Duodenal mucosa (tissue), 2 donors: Measurements from ENCODE around the gene PEPD.

ENCODE experiments used
- H3K27ac ChIP-seq: one replicate; pipeline ENCODE4 v1.7.0; 2013; ENCODE audit warnings: low read depth, low read length
- H3K27me3 ChIP-seq, 2 donors: one replicate each; pipeline ENCODE4 v1.7.0; 2013; ENCODE audit warnings: low read length in 2 of 2, control low read depth in 1 of 2; ENCODE audit not compliant: insufficient read depth in 2 of 2, control insufficient read depth in 1 of 2
- H3K36me3 ChIP-seq, 2 donors: one replicate each; pipeline ENCODE4 v1.7.0; 2013; ENCODE audit warnings: low read length in 2 of 2, control low read depth in 1 of 2; ENCODE audit not compliant: insufficient read depth in 2 of 2, control insufficient read depth in 1 of 2
- H3K4me1 ChIP-seq, 2 donors: one replicate each; pipeline ENCODE4 v1.7.0; 2013; ENCODE audit warnings: low read length in 2 of 2, control low read depth in 1 of 2; ENCODE audit not compliant: insufficient read depth in 2 of 2, control insufficient read depth in 1 of 2
- H3K4me3 ChIP-seq, 2 donors: one replicate each; pipeline ENCODE4 v1.7.0; 2013; ENCODE audit warnings: low read length in 2 of 2, low read depth in 1 of 2
- H3K9ac ChIP-seq, 2 donors: one replicate each; pipeline ENCODE4 v1.7.0; 2013; ENCODE audit warnings: low read length in 2 of 2, low read depth in 1 of 2
- H3K9me3 ChIP-seq, 2 donors: one replicate each; pipeline ENCODE4 v1.7.0; 2013; ENCODE audit warnings: low read length in 2 of 2, control low read depth in 1 of 2; ENCODE audit not compliant: control insufficient read depth in 1 of 2

PEPD gene

GRCh38 chr19:33441828-33442227, 79.8 kb downstream of the PEPD start:
- no peaks in the 10 kb centered on the region for H3K27me3 ChIP-seq
- H3K9me3 ChIP-seq = no peaks in the 10 kb centered on the region
- H3K4me3 ChIP-seq = no peak overlapping the region
- H3K36me3 ChIP-seq = peaks cover 0 to 5% of the 10 kb centered on the region in 2 donors
- H3K27ac ChIP-seq = no peak overlapping the region
- no peak overlapping the region for H3K9ac ChIP-seq
- H3K4me1 ChIP-seq = peaks cover 8 to 9% of the 10 kb centered on the region in 2 donors

GRCh38 chr19:33441277-33441699, 80.3 kb downstream of the PEPD start:
- no peak overlapping the region for H3K4me3 ChIP-seq

GRCh38 chr19:33440682-33441081, 80.9 kb downstream of the PEPD start:
- no peaks in the 10 kb centered on the region for H3K9me3 ChIP-seq
- H3K4me3 ChIP-seq = no peak overlapping the region
- H3K27ac ChIP-seq = no peak overlapping the region

More at GRCh38 chr19:33441277-33441699, 80.3 kb downstream of the PEPD start:
- Histone ChIP-seq H3K9ac (no peak overlapping the region), H3K4me1 (peaks cover 8 to 9% of the 10 kb centered on the region in 2 donors), H3K27ac (no peak overlapping the region), H3K36me3 (peaks cover 0 to 5% of the 10 kb centered on the region in 2 donors), H3K9me3 (no peaks in the 10 kb centered on the region), H3K27me3 (no peaks in the 10 kb centered on the region)

GRCh38 chr19:33440241-33440640, 81.3 kb downstream of the PEPD start:
- Histone ChIP-seq H3K4me3 (no peak overlapping the region), H3K27ac (no peak overlapping the region), H3K4me1 (peaks cover 8 to 9% of the 10 kb centered on the region in 2 donors), H3K9ac (no peak overlapping the region), H3K36me3 (peaks cover 0 to 5% of the 10 kb centered on the region in 2 donors), H3K27me3 (no peaks in the 10 kb centered on the region), H3K9me3 (no peaks in the 10 kb centered on the region)

More at GRCh38 chr19:33440682-33441081, 80.9 kb downstream of the PEPD start:
- H3K4me1 ChIP-seq = peaks cover 8 to 9% of the 10 kb centered on the region in 2 donors
- no peaks in the 10 kb centered on the region for H3K27me3 ChIP-seq
- no peak overlapping the region for H3K9ac ChIP-seq
- H3K36me3 ChIP-seq = peaks cover 0 to 5% of the 10 kb centered on the region in 2 donors

GRCh38 chr19:33438987-33439781, 82.4 kb downstream of the PEPD start:
- no peak overlapping the region for H3K9ac ChIP-seq
- no peak overlapping the region for H3K4me3 ChIP-seq
- peaks cover 0 to 7% of the 10 kb centered on the region in 2 donors for H3K36me3 ChIP-seq
- H3K27ac ChIP-seq = no peak overlapping the region
- no peaks in the 10 kb centered on the region for H3K27me3 ChIP-seq
- H3K4me1 ChIP-seq = peaks cover 8 to 9% of the 10 kb centered on the region in 2 donors
- no peaks in the 10 kb centered on the region for H3K9me3 ChIP-seq

GRCh38 chr19:33437821-33438671, 83.5 kb downstream of the PEPD start:
- H3K4me3 ChIP-seq = no peak overlapping the region
- no peak overlapping the region for H3K9ac ChIP-seq
- H3K9me3 ChIP-seq = no peaks in the 10 kb centered on the region
- no peaks in the 10 kb centered on the region for H3K27me3 ChIP-seq
- peaks cover 8 to 9% of the 10 kb centered on the region in 2 donors for H3K4me1 ChIP-seq
- peaks cover 0 to 4% of the 10 kb centered on the region in 2 donors for H3K36me3 ChIP-seq
- no peak overlapping the region for H3K27ac ChIP-seq

- Histone ChIP-seq H3K36me3 (peaks cover 0 to 4% of the 10 kb centered on the region in 2 donors), H3K4me3 (no peak overlapping the region), H3K27ac (no peak overlapping the region), H3K27me3 (no peaks in the 10 kb centered on the region), H3K9me3 (no peaks in the 10 kb centered on the region), H3K9ac (no peak overlapping the region), H3K4me1 (peaks cover 8 to 9% of the 10 kb centered on the region in 2 donors)
Observed at GRCh38 chr19:33437393-33437820, 84.2 kb downstream of the PEPD start.

- H3K36me3 ChIP-seq = peaks cover 0 to 4% of the 10 kb centered on the region in 2 donors
- no peak overlapping the region for H3K9ac ChIP-seq
- H3K4me1 ChIP-seq = peaks cover 8 to 9% of the 10 kb centered on the region in 2 donors
- H3K27me3 ChIP-seq = no peaks in the 10 kb centered on the region
- H3K4me3 ChIP-seq = no peak overlapping the region
- H3K9me3 ChIP-seq = no peaks in the 10 kb centered on the region
- no peak overlapping the region for H3K27ac ChIP-seq
Observed at GRCh38 chr19:33436360-33437345, 84.9 kb downstream of the PEPD start.

GRCh38 chr19:33435706-33436359, 85.8 kb downstream of the PEPD start:
- Histone ChIP-seq H3K27me3 (no peaks in the 10 kb centered on the region), H3K9ac (no peak overlapping the region), H3K36me3 (peaks cover 0 to 4% of the 10 kb centered on the region in 2 donors)

More at GRCh38 chr19:33435706-33436359, 85.8 kb downstream of the PEPD start:
- H3K4me1 ChIP-seq = peaks cover 8 to 9% of the 10 kb centered on the region in 2 donors
- H3K4me3 ChIP-seq = no peak overlapping the region
- no peak overlapping the region for H3K27ac ChIP-seq
- no peaks in the 10 kb centered on the region for H3K9me3 ChIP-seq
